TTC549 (cell line): ENCODE results near the gene ARHGAP29.

Experiments
- FAIRE-seq: peaks from 2 replicates; lab custom pipeline; 2012; peaks lifted over from hg19 to GRCh38; lab: Jason Lieb, UNC

Gene ARHGAP29

GRCh38 chr1:94235189-94236012 is 2.0 kb downstream of the ARHGAP29 start:
- peak; percentile 5 for FAIRE-seq

- peak; percentile 7 for FAIRE-seq
These were observed 2.8 kb downstream of the ARHGAP29 start for GRCh38 chr1:94234615-94235014.

GRCh38 chr1:94231746-94232145 is 5.6 kb downstream of the ARHGAP29 start:
- no peak for FAIRE-seq

GRCh38 chr1:94230920-94231319 is 6.5 kb downstream of the ARHGAP29 start:
- no peak for FAIRE-seq

- FAIRE-seq, result peak; percentile 3
These were observed 8.6 kb downstream of the ARHGAP29 start for GRCh38 chr1:94228640-94229375.

- FAIRE-seq, result no peak
These were observed 9.8 kb downstream of the ARHGAP29 start for GRCh38 chr1:94227624-94228023.

- no peak for FAIRE-seq
These were observed 11.5 kb downstream of the ARHGAP29 start for GRCh38 chr1:94225845-94226244.

GRCh38 chr1:94218332-94218731 is 19.1 kb downstream of the ARHGAP29 start:
- FAIRE-seq, result no peak

GRCh38 chr1:94215955-94216354 is 21.4 kb downstream of the ARHGAP29 start:
- no peak for FAIRE-seq

GRCh38 chr1:94209982-94210381 is 27.4 kb downstream of the ARHGAP29 start:
- no peak for FAIRE-seq

- FAIRE-seq, result no peak
These were observed 28.0 kb downstream of the ARHGAP29 start for GRCh38 chr1:94209425-94209824.

- peak; percentile 22 for FAIRE-seq
These were observed 29.7 kb downstream of the ARHGAP29 start for GRCh38 chr1:94207695-94208094.

GRCh38 chr1:94205639-94206038 is 31.7 kb downstream of the ARHGAP29 start:
- no peak for FAIRE-seq

GRCh38 chr1:94202241-94202640 is 35.1 kb downstream of the ARHGAP29 start:
- no peak for FAIRE-seq

GRCh38 chr1:94199398-94199797 is 38.0 kb downstream of the ARHGAP29 start:
- FAIRE-seq, result no peak

GRCh38 chr1:94194079-94194865 is 43.1 kb downstream of the ARHGAP29 start:
- no peak for FAIRE-seq

- no peak for FAIRE-seq
These were observed 44.3 kb downstream of the ARHGAP29 start for GRCh38 chr1:94193128-94193527.

GRCh38 chr1:94191216-94191615 is 46.2 kb downstream of the ARHGAP29 start:
- FAIRE-seq, result no peak

- FAIRE-seq, result no peak
These were observed 50.4 kb downstream of the ARHGAP29 start for GRCh38 chr1:94186946-94187345.

- FAIRE-seq, result no peak
These were observed 54.1 kb downstream of the ARHGAP29 start for GRCh38 chr1:94183197-94183815.

GRCh38 chr1:94182191-94182590 is 55.2 kb downstream of the ARHGAP29 start:
- FAIRE-seq, result no peak

- no peak for FAIRE-seq
These were observed 56.7 kb downstream of the ARHGAP29 start for GRCh38 chr1:94180650-94181049.
